Caco-2 (cell line): ENCODE results near the gene LRP1. TPM values are rescaled to one million over a fixed set of nuclear protein-coding genes. Genes with fewer than 3 reads are reported as not detected.

ENCODE experiments used
- BruUV-seq: library from RNA; stranded (reverse); fragments of 400-500 nt; replicated peaks from 2 replicates; lab custom pipeline; 2021; lab: Mats Ljungman, UMichigan
- CTCF ChIA-PET: fragments of 300-600 bp; sonication (Branson Sonifier 250); formaldehyde crosslinking; loops from one replicate; lab custom pipeline; 2022; ENCODE audit warnings: antibody characterized with exemption; lab: Charles Lee
- POLR2A ChIA-PET: fragments of 300-600 bp; sonication (Branson Sonifier 250); formaldehyde crosslinking; loops from one replicate; lab custom pipeline; 2022; ENCODE audit warnings: antibody characterized with exemption; lab: Charles Lee
- DNase-seq, 2 experiments: peaks; one replicate each; pipeline versions ENCODE4 v3.0.0 to v3.0.0-alpha.2; 2020 to 2022
- H3K27me3 ChIP-seq: replicated peaks from 2 replicates; pipeline ENCODE4 v1.6.0; 2011; ENCODE audit warnings: low read length; ENCODE audit not compliant: control insufficient read depth, insufficient read depth
- H3K36me3 ChIP-seq: 2 replicates; pipeline ENCODE4 v1.5.1; 2011; ENCODE audit warnings: low read length; ENCODE audit not compliant: control insufficient read depth, insufficient read depth
- H3K4me1 ChIP-seq: fragments of 250-450 bp; sonication (Bioruptor Pico); 2 replicates; pipeline ENCODE4 v1.5.1; 2020; ENCODE audit warnings: mild to moderate bottlenecking
- H3K4me3 ChIP-seq: 2 replicates; pipeline ENCODE4 v1.5.1; 2011; ENCODE audit warnings: low read depth, mild to moderate bottlenecking, control low read depth, low read length
- H3K9me3 ChIP-seq: fragments of 250-450 bp; sonication (Bioruptor Pico); 2 replicates; pipeline ENCODE4 v1.5.1; 2020; ENCODE audit warnings: mild to moderate bottlenecking, moderate library complexity
- H3K27ac Mint-ChIP-seq: one replicate; pipeline ENCODE4 v1.8.0; 2022; ENCODE audit warnings: mixed read lengths; ENCODE audit not compliant: unreplicated experiment
- H3K27me3 Mint-ChIP-seq: one replicate; pipeline ENCODE4 v1.8.0; 2022; ENCODE audit warnings: mixed read lengths; ENCODE audit not compliant: insufficient read depth, unreplicated experiment
- H3K36me3 Mint-ChIP-seq: one replicate; pipeline ENCODE4 v1.8.0; 2022; ENCODE audit warnings: mild to moderate bottlenecking, mixed read lengths; ENCODE audit not compliant: insufficient read depth, unreplicated experiment
- H3K4me1 Mint-ChIP-seq: one replicate; pipeline ENCODE4 v1.8.0; 2022; ENCODE audit warnings: low read depth, mixed read lengths; ENCODE audit not compliant: unreplicated experiment
- H3K4me3 Mint-ChIP-seq: one replicate; pipeline ENCODE4 v1.8.0; 2022; ENCODE audit warnings: mild to moderate bottlenecking, moderate library complexity, mixed read lengths; ENCODE audit not compliant: unreplicated experiment
- H3K9me3 Mint-ChIP-seq: one replicate; pipeline ENCODE4 v1.8.0; 2022; ENCODE audit warnings: mixed read lengths; ENCODE audit not compliant: unreplicated experiment
- CTCF ChIP-seq, 2 experiments: fragments of 200-600 bp in 1 of 2; IDR thresholded peaks; 1 replicate in 1 of 2; 2 replicates in 1 of 2; pipeline versions ENCODE4 v1.5.1 to v1.8.0; 2011 to 2022; ENCODE audit warnings: antibody characterized with exemption in 1 of 2, control low read depth in 1 of 2, inconsistent platforms in 1 of 2, low read depth in 1 of 2, low read length in 1 of 2, mild to moderate bottlenecking in 1 of 2, moderate library complexity in 1 of 2; ENCODE audit not compliant: insufficient read depth in 1 of 2, severe bottlenecking in 1 of 2, unreplicated experiment in 1 of 2
- intact Hi-C: fragments of 100-400 bp; cut with micrococcal nuclease; formaldehyde crosslinking; loops from one replicate; pipeline ENCODE4 v1.10.0; 2022; ENCODE audit not compliant: unreplicated experiment
- total RNA-seq: library from RNA; stranded (reverse); gene quantifications from 2 replicates; pipeline ENCODE4 v1.2.3, GENCODE V29; 2022

The LRP1 gene
- total RNA-seq, 1 experiment from 2014 or later: 111 TPM

DNA sequence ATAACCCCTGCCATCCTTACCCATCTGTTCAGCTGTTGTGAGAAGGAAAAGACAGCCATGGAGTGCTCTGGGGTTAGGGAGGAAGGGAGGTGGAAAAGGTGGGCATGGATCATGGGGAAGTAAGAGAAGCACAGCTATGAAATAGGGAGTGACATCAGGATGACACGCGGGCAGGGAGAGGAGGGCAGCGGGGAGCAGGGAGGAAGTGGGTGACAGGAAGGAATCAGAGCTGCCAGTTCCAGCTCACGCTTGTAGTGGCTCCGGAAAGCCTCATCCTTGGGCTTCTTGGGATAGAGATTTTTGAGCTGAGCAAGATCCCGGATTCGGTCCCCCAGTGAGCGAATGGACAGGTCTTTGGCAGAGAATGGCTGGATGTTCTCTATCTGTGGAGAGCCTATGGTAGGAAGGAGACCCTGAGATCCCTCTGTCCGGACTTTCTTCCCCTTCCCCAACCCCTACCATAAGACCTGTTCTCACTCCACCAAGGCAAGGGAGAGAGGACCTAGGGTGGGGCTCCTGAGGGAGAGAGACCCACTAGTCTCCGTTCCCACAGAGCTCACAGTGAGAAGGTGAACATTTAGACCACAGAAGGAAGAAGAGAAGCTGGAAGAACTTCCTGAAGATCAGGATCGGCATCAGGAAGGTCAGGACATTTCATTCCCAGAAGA is 29.1 kb upstream of the LRP1 start:
- Histone ChIP-seq H3K27me3 (no peaks in the 10 kb centered on the region), H3K36me3 (peaks cover 3% of the 10 kb centered on the region; the same call in 1 of the 2 replicates), H3K4me3 (no peak overlapping the region), H3K4me1 (peaks cover 11% of the 10 kb centered on the region), H3K9me3 (no peaks in the 10 kb centered on the region)
- peaks cover 24% of the 10 kb centered on the region for H3K36me3 Mint-ChIP-seq
- no peak for TF ChIP-seq CTCF (IDR thresholded peaks at IDR 0.05; ENCODE audit: insufficient read depth in 1 of 2, low read depth in 1 of 2, low read length in 1 of 2, severe bottlenecking in 1 of 2, unreplicated experiment in 1 of 2)
- H3K4me1 Mint-ChIP-seq: peaks cover under 1% of the 10 kb centered on the region
- H3K4me3 Mint-ChIP-seq: no peak overlapping the region
- POLR2A ChIA-PET: no interaction called here
- no peaks in the 10 kb centered on the region for H3K9me3 Mint-ChIP-seq
- CTCF ChIA-PET: interaction anchor here (0.5 to 3.9 kb wide), 4 partner anchors 13 to 81 kb away, joined by 7 to 19 read pairs (median 8); partner anchors contain the start of gene STAT6
- no TSS peak for BruUV-seq
- no peaks in the 10 kb centered on the region for H3K27me3 Mint-ChIP-seq
- no peak overlapping the region for H3K27ac Mint-ChIP-seq
- DNase-seq: no peak
- intact Hi-C loops: no loop called here

DNA sequence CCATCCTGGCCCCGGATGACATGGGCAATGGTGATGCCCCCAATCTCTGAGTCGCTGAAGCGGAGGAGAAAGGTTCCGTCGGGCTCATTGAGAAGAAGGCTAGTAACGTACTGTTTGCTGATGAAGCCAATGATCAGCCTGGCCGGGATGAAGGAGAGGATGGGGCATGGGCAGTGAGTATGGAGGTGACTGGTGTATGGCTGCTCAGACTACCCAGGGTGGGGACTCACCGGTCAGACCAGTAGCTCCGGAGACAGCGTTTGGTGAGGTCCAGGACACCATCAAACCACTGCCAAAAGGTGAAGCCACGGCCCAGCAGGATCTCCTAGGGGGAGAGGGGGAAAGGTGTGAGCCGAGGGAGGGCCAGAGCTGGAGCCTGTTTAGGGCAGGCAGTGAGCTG is 28.5 kb upstream of the LRP1 start:
- Mint-ChIP-seq H3K27ac (no peak overlapping the region), H3K4me3 (no peak overlapping the region), H3K27me3 (no peaks in the 10 kb centered on the region), H3K36me3 (peaks cover 22% of the 10 kb centered on the region), H3K9me3 (no peaks in the 10 kb centered on the region), H3K4me1 (no peaks in the 10 kb centered on the region)
- ChIA-PET CTCF (interaction anchor here (0.6 to 1.9 kb wide), 2 partner anchors 30 to 82 kb away, joined by 8 read pairs; no protein-coding TSS in a partner anchor), POLR2A (no interaction called here)
- Histone ChIP-seq H3K9me3 (no peaks in the 10 kb centered on the region), H3K36me3 (peaks cover 2% of the 10 kb centered on the region; the same call in 1 of the 2 replicates), H3K4me1 (peaks cover 11% of the 10 kb centered on the region), H3K4me3 (no peak overlapping the region), H3K27me3 (no peaks in the 10 kb centered on the region)
- intact Hi-C loops: no loop called here
- no TSS peak for BruUV-seq
- no peak for TF ChIP-seq CTCF (IDR thresholded peaks at IDR 0.05; ENCODE audit: insufficient read depth in 1 of 2, low read depth in 1 of 2, low read length in 1 of 2, severe bottlenecking in 1 of 2, unreplicated experiment in 1 of 2)
- no peak for DNase-seq

- H3K9me3 ChIP-seq: no peaks in the 10 kb centered on the region
- H3K4me1 Mint-ChIP-seq: no peaks in the 10 kb centered on the region
Observed at GRCh38 chr12:57101892-57102695, 26.2 kb upstream of the LRP1 start.

More at GRCh38 chr12:57101892-57102695, 26.2 kb upstream of the LRP1 start:
- BruUV-seq: no TSS peak
- intact Hi-C loops: loop anchor here (1.0 kb wide), 1 partner anchor 9 kb away; the partner anchor contains the start of gene STAT6
- Histone ChIP-seq H3K4me3 (no peak overlapping the region), H3K27me3 (no peaks in the 10 kb centered on the region), H3K4me1 (peaks cover 11% of the 10 kb centered on the region), H3K36me3 (peaks cover 2% of the 10 kb centered on the region; the same call in 1 of the 2 replicates)
- TF ChIP-seq CTCF (IDR thresholded peaks at IDR 0.05; ENCODE audit: insufficient read depth in 1 of 2, low read depth in 1 of 2, low read length in 1 of 2, severe bottlenecking in 1 of 2, unreplicated experiment in 1 of 2): no peak
- no peak overlapping the region for H3K4me3 Mint-ChIP-seq
- H3K36me3 Mint-ChIP-seq: peaks cover 9% of the 10 kb centered on the region
- CTCF ChIA-PET: interaction anchor here (0.6 to 1.8 kb wide), 5 partner anchors 9 to 33 kb away, joined by 3 to 36 read pairs (median 3); partner anchors contain the start of gene STAT6
- no peaks in the 10 kb centered on the region for H3K27me3 Mint-ChIP-seq
- peak overlapping the region; percentile 78 for H3K27ac Mint-ChIP-seq
- peak; percentile 68 to 76 for DNase-seq
- POLR2A ChIA-PET: interaction anchor here (0.6 to 2.3 kb wide), 3 partner anchors 9 to 26 kb away, joined by 3 to 15 read pairs (median 5); partner anchors contain the start of gene STAT6
- H3K9me3 Mint-ChIP-seq: no peaks in the 10 kb centered on the region
